Stomach (tissue), 4 donors: ENCODE data around the gene RAB4A.

Experiments used
- POLR2A ChIP-seq, 4 donors: fragments of 450-650 bp; IDR thresholded peaks; one replicate each; pipeline ENCODE4 v1.6.1; 2016; ENCODE audit warnings: antibody characterized with exemption in 4 of 4, control low read depth in 2 of 4, mild to moderate bottlenecking in 1 of 4, moderate library complexity in 1 of 4
- TF ChIP-seq, protein P1 (sequence below), 7 experiments: fragments of 450-650 bp in 4 of 7; fragments of 200-600 bp in 3 of 7; sonication (generic) in 3 of 7; IDR thresholded peaks; one replicate each; pipeline ENCODE4 v1.5.1; 2016 to 2019; ENCODE audit warnings: antibody characterized with exemption in 7 of 7, control low read depth in 2 of 7, mild to moderate bottlenecking in 1 of 7

DNA sequence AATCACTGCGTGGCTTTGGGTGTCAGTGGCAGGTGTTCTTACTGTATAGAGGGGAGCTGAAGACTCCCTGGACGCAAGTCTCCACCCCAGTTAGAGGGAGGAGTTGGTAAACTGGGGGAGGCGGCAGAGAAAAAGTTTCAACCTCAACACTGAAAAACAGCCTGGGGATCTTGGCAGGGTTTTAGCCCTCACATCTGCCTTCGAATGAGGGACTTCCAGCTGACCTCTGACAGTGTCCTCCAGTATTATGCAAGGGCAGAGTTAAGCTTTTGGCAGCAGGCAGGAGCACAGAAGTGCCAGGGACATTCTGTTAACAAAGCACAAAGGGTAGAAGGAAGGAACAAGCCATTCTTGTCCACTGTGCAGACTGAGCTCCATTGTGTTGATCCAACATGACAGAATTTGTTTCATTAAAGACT is 41.2 kb upstream of the RAB4A start:
- TF ChIP-seq, protein P1, sequence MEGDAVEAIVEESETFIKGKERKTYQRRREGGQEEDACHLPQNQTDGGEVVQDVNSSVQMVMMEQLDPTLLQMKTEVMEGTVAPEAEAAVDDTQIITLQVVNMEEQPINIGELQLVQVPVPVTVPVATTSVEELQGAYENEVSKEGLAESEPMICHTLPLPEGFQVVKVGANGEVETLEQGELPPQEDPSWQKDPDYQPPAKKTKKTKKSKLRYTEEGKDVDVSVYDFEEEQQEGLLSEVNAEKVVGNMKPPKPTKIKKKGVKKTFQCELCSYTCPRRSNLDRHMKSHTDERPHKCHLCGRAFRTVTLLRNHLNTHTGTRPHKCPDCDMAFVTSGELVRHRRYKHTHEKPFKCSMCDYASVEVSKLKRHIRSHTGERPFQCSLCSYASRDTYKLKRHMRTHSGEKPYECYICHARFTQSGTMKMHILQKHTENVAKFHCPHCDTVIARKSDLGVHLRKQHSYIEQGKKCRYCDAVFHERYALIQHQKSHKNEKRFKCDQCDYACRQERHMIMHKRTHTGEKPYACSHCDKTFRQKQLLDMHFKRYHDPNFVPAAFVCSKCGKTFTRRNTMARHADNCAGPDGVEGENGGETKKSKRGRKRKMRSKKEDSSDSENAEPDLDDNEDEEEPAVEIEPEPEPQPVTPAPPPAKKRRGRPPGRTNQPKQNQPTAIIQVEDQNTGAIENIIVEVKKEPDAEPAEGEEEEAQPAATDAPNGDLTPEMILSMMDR (IDR thresholded peaks at IDR 0.05), result no peak
- TF ChIP-seq POLR2A (IDR thresholded peaks at IDR 0.05), result no peak
